Stimulated activated CD4-positive, alpha-beta T cell treated with anti-CD3 and anti-CD28 coated beads, Interleukin-4, amount 100 ng/mL, for 1 hour (primary cell): Measurements from ENCODE around the gene TRIM14.
"Not testable (repeated sequence)": the region's sequence is repeated elsewhere in the genome, so short reads cannot be mapped to it uniquely, and the experiment has no call there.

Experiments used
- DNase-seq: peaks from one replicate; pipeline ENCODE4 v3.0.0-alpha.2; 2020

The TRIM14 gene

GRCh38 chr9:98140503-98140902 is 21.5 kb upstream of the TRIM14 start:
- no peak for DNase-seq

GRCh38 chr9:98136489-98136888 is 17.5 kb upstream of the TRIM14 start:
- no peak for DNase-seq

GRCh38 chr9:98135938-98136337 is 16.9 kb upstream of the TRIM14 start:
- DNase-seq = no peak

- no peak for DNase-seq
Observed at GRCh38 chr9:98135558-98135934, 16.5 kb upstream of the TRIM14 start.

- DNase-seq = no peak
Observed at GRCh38 chr9:98134702-98135557, 15.9 kb upstream of the TRIM14 start.

GRCh38 chr9:98132806-98133631 is 14.0 kb upstream of the TRIM14 start:
- no peak for DNase-seq

GRCh38 chr9:98132158-98132557 is 13.1 kb upstream of the TRIM14 start:
- DNase-seq = no peak

- no peak for DNase-seq
Observed at GRCh38 chr9:98130576-98131228, 11.7 kb upstream of the TRIM14 start.

GRCh38 chr9:98130060-98130459 is 11.0 kb upstream of the TRIM14 start:
- not testable (repeated sequence) for DNase-seq

- no peak for DNase-seq
Observed at GRCh38 chr9:98129451-98129881, 10.4 kb upstream of the TRIM14 start.

- DNase-seq = no peak
Observed at GRCh38 chr9:98128316-98128715, 9.3 kb upstream of the TRIM14 start.

GRCh38 chr9:98127226-98127625 is 8.2 kb upstream of the TRIM14 start:
- no peak for DNase-seq

GRCh38 chr9:98124637-98125426 is 5.8 kb upstream of the TRIM14 start:
- no peak for DNase-seq

- DNase-seq = not testable (repeated sequence)
Observed at GRCh38 chr9:98124091-98124490, 5.1 kb upstream of the TRIM14 start.

- DNase-seq = no peak
Observed at GRCh38 chr9:98121058-98121457, 2.0 kb upstream of the TRIM14 start.

- DNase-seq = no peak
Observed at GRCh38 chr9:98120476-98120875, 1.5 kb upstream of the TRIM14 start.

GRCh38 chr9:98117984-98118639 is 910 bp downstream of the TRIM14 start:
- DNase-seq = peak; percentile 27

- DNase-seq = not testable (repeated sequence)
Observed at GRCh38 chr9:98117097-98117496, 1.9 kb downstream of the TRIM14 start.

- no peak for DNase-seq
Observed at GRCh38 chr9:98109052-98109451, 10.0 kb downstream of the TRIM14 start.

GRCh38 chr9:98108531-98109031 is 10.4 kb downstream of the TRIM14 start:
- no peak for DNase-seq

GRCh38 chr9:98107926-98108325 is 11.1 kb downstream of the TRIM14 start:
- DNase-seq = no peak

- no peak for DNase-seq
Observed at GRCh38 chr9:98105006-98105405, 14.0 kb downstream of the TRIM14 start.
